H1 (cell line): ENCODE results near the gene EIF2B5. TPM values are rescaled to one million over a fixed set of nuclear protein-coding genes. Genes with fewer than 3 reads are reported as not detected.

ENCODE experiments used
- CTCF ChIA-PET: fragments of 300-600 bp; sonication (Branson Sonifier 250); formaldehyde crosslinking; loops from one replicate; lab custom pipeline; 2021; ENCODE audit not compliant: partially characterized antibody; lab: Charles Lee
- POLR2A ChIA-PET: fragments of 300-600 bp; sonication (Branson Sonifier 250); formaldehyde crosslinking; loops from one replicate; lab custom pipeline; 2021; ENCODE audit warnings: inconsistent platforms; ENCODE audit not compliant: partially characterized antibody; lab: Charles Lee
- DNase-seq, 2 experiments: peaks; one replicate each; pipeline versions ENCODE4 v3.0.0 to v3.0.0-alpha.2; 2010 to 2022; ENCODE audit warnings: low spot score in 2 of 2, low read depth in 1 of 2, mixed read lengths in 1 of 2
- FAIRE-seq: peaks from 2 replicates; lab custom pipeline; 2011; peaks lifted over from hg19 to GRCh38; lab: Jason Lieb, UNC
- H2AFZ ChIP-seq: 2 replicates; pipeline ENCODE4 v1.8.1; 2012; ENCODE audit warnings: low read length, inconsistent platforms
- H2AK5ac ChIP-seq: 2 replicates; pipeline ENCODE4 v1.6.1; 2013; ENCODE audit warnings: low read depth, low read length
- H2BK120ac ChIP-seq: replicated peaks from 2 replicates; pipeline ENCODE3; 2013; ENCODE audit warnings: low read depth, low read length, inconsistent platforms
- H2BK12ac ChIP-seq: 2 replicates; pipeline ENCODE4 v1.6.1; 2013; ENCODE audit warnings: low read depth, low read length
- H2BK15ac ChIP-seq: 2 replicates; pipeline ENCODE4 v1.6.1; 2013; ENCODE audit warnings: low read length
- H2BK20ac ChIP-seq: 2 replicates; pipeline ENCODE4 v1.6.1; 2013; ENCODE audit warnings: low read length
- H2BK5ac ChIP-seq: 2 replicates; pipeline ENCODE4 v1.6.1; 2013; ENCODE audit warnings: low read depth, low read length
- H3K14ac ChIP-seq: 2 replicates; pipeline ENCODE4 v1.6.1; 2013; ENCODE audit warnings: inconsistent platforms; ENCODE audit not compliant: insufficient read length
- H3K18ac ChIP-seq: 2 replicates; pipeline ENCODE4 v1.6.1; 2013; ENCODE audit warnings: low read length; ENCODE audit errors: extremely low read depth
- H3K23ac ChIP-seq: 2 replicates; pipeline ENCODE4 v1.6.1; 2013; ENCODE audit warnings: inconsistent platforms; ENCODE audit not compliant: insufficient read length
- H3K23me2 ChIP-seq: 2 replicates; pipeline ENCODE4 v1.6.1; 2013; ENCODE audit warnings: low read depth, low read length
- H3K27ac ChIP-seq: 2 replicates; pipeline ENCODE4 v1.6.1; 2011; ENCODE audit warnings: low read depth, low read length, inconsistent platforms
- H3K27me3 ChIP-seq, 4 experiments: replicated peaks in 1 of 4; 1 replicate in 1 of 4; 2 replicates in 3 of 4; pipeline versions ENCODE4 v1.6.1 to v1.8.1; 2011 to 2013; ENCODE audit warnings: low read length in 3 of 4, mild to moderate bottlenecking in 3 of 4, inconsistent platforms in 2 of 4, mixed read lengths in 2 of 4, moderate library complexity in 1 of 4; ENCODE audit not compliant: control insufficient read depth in 3 of 4, insufficient read depth in 3 of 4; ENCODE audit errors: extremely low read depth in 1 of 4
- H3K36me3 ChIP-seq, 4 experiments: 2 replicates each; pipeline versions ENCODE4 v1.6.1 to v1.8.1; 2011 to 2013; ENCODE audit warnings: mild to moderate bottlenecking in 4 of 4, low read length in 3 of 4, moderate library complexity in 2 of 4, control low read depth in 1 of 4, inconsistent platforms in 1 of 4; ENCODE audit not compliant: insufficient read depth in 4 of 4, control insufficient read depth in 2 of 4
- H3K4ac ChIP-seq: replicated peaks from 2 replicates; pipeline ENCODE3; 2013; ENCODE audit warnings: low read length, low read depth, mixed read lengths, inconsistent platforms; ENCODE audit not compliant: insufficient read length
- H3K4me1 ChIP-seq, 4 experiments: replicated peaks in 1 of 4; 1 replicate in 1 of 4; 2 replicates in 3 of 4; pipeline versions ENCODE4 v1.6.1 to v1.8.1; 2011 to 2013; ENCODE audit warnings: low read length in 3 of 4, inconsistent platforms in 2 of 4, mixed read lengths in 1 of 4; ENCODE audit not compliant: insufficient read depth in 4 of 4, control insufficient read depth in 3 of 4
- H3K4me2 ChIP-seq, 2 experiments: 2 replicates each; pipeline versions ENCODE4 v1.6.1 to v1.8.1; 2011 to 2013; ENCODE audit warnings: low read depth in 2 of 2, low read length in 2 of 2, control low read depth in 1 of 2, inconsistent platforms in 1 of 2, mild to moderate bottlenecking in 1 of 2; ENCODE audit not compliant: insufficient read depth in 1 of 2
- H3K4me3 ChIP-seq, 4 experiments: fragments of 200-600, 300-600 bp in 1 of 4; sonication (generic), shearing (Covaris generic), sonication (Bioruptor Twin) in 1 of 4; 2 replicates each; pipeline versions ENCODE4 v1.5.1 to v1.8.1; 2011 to 2016; ENCODE audit warnings: low read length in 4 of 4, low read depth in 3 of 4, control low read depth in 2 of 4, inconsistent platforms in 2 of 4, mild to moderate bottlenecking in 2 of 4, mixed read lengths in 1 of 4, moderate library complexity in 1 of 4; ENCODE audit not compliant: insufficient read depth in 2 of 4; ENCODE audit errors: extremely low read depth in 1 of 4
- H3K56ac ChIP-seq: replicated peaks from 2 replicates; pipeline ENCODE3; 2013; ENCODE audit warnings: low read depth, mild to moderate bottlenecking, mixed read lengths, low read length, inconsistent platforms; ENCODE audit not compliant: insufficient read length
- H3K79me1 ChIP-seq: 2 replicates; pipeline ENCODE4 v1.6.1; 2013; ENCODE audit warnings: low read depth, low read length, control low read depth
- H3K79me2 ChIP-seq, 2 experiments: 2 replicates each; pipeline versions ENCODE4 v1.6.1 to v1.8.1; 2012 to 2013; ENCODE audit warnings: low read length in 2 of 2, mild to moderate bottlenecking in 2 of 2, inconsistent platforms in 1 of 2; ENCODE audit not compliant: insufficient read depth in 2 of 2, control insufficient read depth in 1 of 2
- H3K9ac ChIP-seq, 4 experiments: replicated peaks in 1 of 4; 1 replicate in 1 of 4; 2 replicates in 3 of 4; pipeline versions ENCODE4 v1.6.1 to v1.8.1; 2011 to 2013; ENCODE audit warnings: low read depth in 3 of 4, low read length in 3 of 4, control low read depth in 2 of 4, mild to moderate bottlenecking in 2 of 4, moderate library complexity in 2 of 4, inconsistent platforms in 1 of 4; ENCODE audit errors: extremely low read depth in 1 of 4
- H3K9me3 ChIP-seq, 2 experiments: 2 replicates each; pipeline versions ENCODE4 v1.6.1 to v1.8.1; 2012 to 2013; ENCODE audit warnings: mild to moderate bottlenecking in 2 of 2, moderate library complexity in 2 of 2, control low read depth in 1 of 2, inconsistent platforms in 1 of 2, low read depth in 1 of 2, low read length in 1 of 2, mixed read lengths in 1 of 2; ENCODE audit not compliant: insufficient read depth in 2 of 2
- H4K20me1 ChIP-seq, 2 experiments: replicated peaks in 1 of 2; 2 replicates each; pipeline versions ENCODE3 to v1.8.1; 2011 to 2013; ENCODE audit warnings: inconsistent platforms in 2 of 2, low read length in 2 of 2, mild to moderate bottlenecking in 1 of 2; ENCODE audit not compliant: insufficient read depth in 2 of 2, control insufficient read depth in 1 of 2
- H4K5ac ChIP-seq: 2 replicates; pipeline ENCODE4 v1.6.1; 2013; ENCODE audit warnings: low read length, low read depth, mixed read lengths, inconsistent platforms; ENCODE audit not compliant: insufficient read length
- H4K8ac ChIP-seq: 2 replicates; pipeline ENCODE4 v1.8.0; 2013; ENCODE audit warnings: mild to moderate bottlenecking, moderate library complexity, low read length, inconsistent platforms; ENCODE audit not compliant: insufficient read depth; ENCODE audit errors: extremely low read depth
- H4K91ac ChIP-seq: replicated peaks from 2 replicates; pipeline ENCODE3; 2013; ENCODE audit warnings: low read length, mixed read lengths, inconsistent platforms; ENCODE audit not compliant: insufficient read length
- SIX5 ChIP-seq: IDR thresholded peaks from 2 replicates; pipeline ENCODE4 v1.6.1; 2011; ENCODE audit warnings: mild to moderate bottlenecking, low read depth, low read length
- WGBS, 2 experiments: shearing (Covaris generic) in 1 of 2; methylation state at CpG; one replicate each; pipeline versions ENCODE4 v1.1.6 to v1.1.7; 2013 to 2015; ENCODE audit warnings: low lambda C conversion rate in 2 of 2, mixed read lengths in 2 of 2, inconsistent platforms in 1 of 2, low coverage in 1 of 2, missing lambda C conversion rate in 1 of 2; ENCODE audit not compliant: insufficient replicate concordance in 2 of 2, insufficient coverage in 1 of 2, insufficient read length in 1 of 2; ENCODE audit errors: extremely low coverage in 1 of 2, missing lambda C conversion rate in 1 of 2; 5-methylcytosine and 5-hydroxymethylcytosine counted together
- polyA plus RNA-seq, 7 experiments: library from polyadenylated mRNA; depleted of rRNA in 3 of 7; stranded (reverse) in 5 of 7; unstranded in 2 of 7; fragments of >200 nt in 5 of 7; fragments of 200-250 nt in 2 of 7; gene quantifications; 1 replicate in 5 of 7; 2 replicates in 1 of 7; 4 replicates in 1 of 7; pipeline versions ENCODE4 v1.2.1 to v1.2.3, GENCODE V29; 2011 to 2013; ENCODE audit warnings: missing spikeins in 2 of 7, mixed read lengths in 2 of 7
- total RNA-seq: library from RNA; stranded (reverse); fragmentation: NEBNext Ultra II Directional; extraction: Animal tissue kit (Norgen Biotek cat#: 25700); gene quantifications from 2 replicates; pipeline ENCODE4 v1.2.1, GENCODE V29; 2021

The EIF2B5 gene
- total and polyA plus RNA-seq, 2 of the 8 experiments (the other 6 are each of a cell fraction or from before 2014, with no cell fraction given): 33.1 to 40.0 TPM

GRCh38 chr3:184132945-184133344 is 2.2 kb upstream of the EIF2B5 start:
- H2AFZ ChIP-seq: no peak overlapping the region
- POLR2A ChIA-PET: interaction anchor here (0.8 to 1.0 kb wide), 2 partner anchors 20 to 148 kb away, joined by 3 to 5 read pairs; no protein-coding TSS in a partner anchor
- no peak overlapping the region for H3K56ac ChIP-seq
- peaks cover 0 to 31% of the 10 kb centered on the region in 2 experiments; a peak in 3 of 4 replicates for H3K79me2 ChIP-seq
- H3K23me2 ChIP-seq: peaks cover 18% of the 10 kb centered on the region
- no peak overlapping the region for H2AK5ac ChIP-seq
- H3K23ac ChIP-seq: no peak overlapping the region
- peaks cover 0 to 3% (median 0%) of the 10 kb centered on the region in 4 experiments; a peak in 1 of 8 replicates for H3K36me3 ChIP-seq
- H3K4me2 ChIP-seq: no peak overlapping the region; a peak in 1 of 4 replicates
- H3K4ac ChIP-seq: no peak overlapping the region
- H3K9me3 ChIP-seq: no peaks in the 10 kb centered on the region
- DNase-seq (no peak), FAIRE-seq (no peak)
- H3K79me1 ChIP-seq: no peaks in the 10 kb centered on the region; the same call in 1 of the 2 replicates
- no peak overlapping the region for H4K5ac ChIP-seq
- H4K91ac ChIP-seq: no peak overlapping the region
- H3K4me3 ChIP-seq: no peak overlapping the region
- H4K8ac ChIP-seq: no peak overlapping the region
- H3K9ac ChIP-seq: no peak overlapping the region
- H3K18ac ChIP-seq: no peak overlapping the region
- no peak overlapping the region for H2BK20ac ChIP-seq
- no peak overlapping the region for H3K27ac ChIP-seq
- H3K27me3 ChIP-seq: no peaks in the 10 kb centered on the region
- H2BK15ac ChIP-seq: no peak overlapping the region
- CTCF ChIA-PET: interaction anchor here (1.5 to 2.8 kb wide), 2 partner anchors 12 to 95 kb away, joined by 9 to 11 read pairs; no protein-coding TSS in a partner anchor
- H3K4me1 ChIP-seq: peaks cover 2 to 9% (median 3%) of the 10 kb centered on the region in 4 experiments; a peak in 4 of 7 replicates
- H2BK12ac ChIP-seq: no peak overlapping the region
- peaks cover 0 to 2% of the 10 kb centered on the region in 2 experiments for H4K20me1 ChIP-seq
- no peak overlapping the region for H2BK5ac ChIP-seq
- H2BK120ac ChIP-seq: no peak overlapping the region
- no peak overlapping the region for H3K14ac ChIP-seq
- WGBS, 2 experiments: 91% methylated on average over 4 of the region's 4 CpGs; no CpG with 5 or more reads in 1 of the 2 experiments
- TF ChIP-seq SIX5: no peak
